HepG2 (cell line): ENCODE data around the gene SAMD8. TPM values are rescaled to one million over a fixed set of nuclear protein-coding genes. Genes with fewer than 3 reads are reported as not detected.

Experiments
- ATAC-seq: fragments of 200-7000 bp; cut with Tn5 transposase; 3 replicates; pipeline ENCODE4 v1.9.1; 2020; ENCODE audit warnings: mild to moderate bottlenecking, moderate library complexity
- BruUV-seq: library from RNA; stranded (reverse); fragments of 400-500 nt; replicated peaks from 2 replicates; lab custom pipeline; 2021; lab: Mats Ljungman, UMichigan
- CTCF ChIA-PET: fragments of 300-600 bp; formaldehyde crosslinking; extraction: SDS; loops from one replicate; lab custom pipeline; 2021; ENCODE audit warnings: low total read pairs, inconsistent platforms, low intra/inter-chr PET ratio; lab: Yijun Ruan, JAX
- POLR2A ChIA-PET: fragments of 350-600 bp; sonication (Branson Sonifier 250); formaldehyde crosslinking; loops from one replicate; lab custom pipeline; 2020; ENCODE audit warnings: antibody characterized with exemption, inconsistent platforms; lab: Yijun Ruan, JAX
- DNase-seq: peaks from one replicate; pipeline ENCODE4 v3.0.0-alpha.2; 2015; ENCODE audit warnings: low spot score
- FAIRE-seq: peaks from 3 replicates; lab custom pipeline; 2011; peaks lifted over from hg19 to GRCh38; lab: Jason Lieb, UNC
- H2AFZ ChIP-seq: one replicate; pipeline ENCODE4 v1.6.1; 2011; ENCODE audit warnings: low read length, inconsistent platforms
- H3K27ac ChIP-seq: fragments of 300-600 bp; 3 replicates; pipeline ENCODE4 v1.8.0; 2011; ENCODE audit warnings: mixed run types, mild to moderate bottlenecking, mixed read lengths, low read length, inconsistent platforms; ENCODE audit not compliant: insufficient read depth; ENCODE audit errors: extremely low read length
- H3K27me3 ChIP-seq, 2 experiments: fragments of 200-600 bp in 1 of 2; 2 replicates in 1 of 2; 3 replicates in 1 of 2; pipeline versions ENCODE4 v1.6.0 to v1.8.0; 2011; ENCODE audit warnings: low read length in 2 of 2, mild to moderate bottlenecking in 2 of 2, moderate library complexity in 2 of 2, inconsistent platforms in 1 of 2; ENCODE audit not compliant: insufficient read depth in 2 of 2, control insufficient read depth in 1 of 2
- H3K36me3 ChIP-seq, 2 experiments: fragments of 200-600 bp in 1 of 2; replicated peaks in 1 of 2; 2 replicates in 1 of 2; 3 replicates in 1 of 2; pipeline versions ENCODE4 v1.5.1 to v1.8.0; 2011; ENCODE audit warnings: low read length in 2 of 2, inconsistent platforms in 1 of 2; ENCODE audit not compliant: insufficient read depth in 2 of 2, control insufficient read depth in 1 of 2
- H3K4me1 ChIP-seq: 2 replicates; pipeline ENCODE4 v1.5.1; 2012; ENCODE audit warnings: low read length, inconsistent platforms; ENCODE audit not compliant: insufficient read depth
- H3K4me2 ChIP-seq: 2 replicates; pipeline ENCODE4 v1.6.0; 2011; ENCODE audit warnings: low read depth, low read length, inconsistent platforms
- H3K4me3 ChIP-seq, 3 experiments: fragments of 200-600 bp in 1 of 3; sonication (generic), shearing (Covaris generic) in 1 of 3; replicated peaks in 1 of 3; 2 replicates each; pipeline ENCODE4 v1.5.1; 2011 to 2016; ENCODE audit warnings: low read length in 3 of 3, inconsistent platforms in 2 of 3, low read depth in 2 of 3, mild to moderate bottlenecking in 2 of 3, control low read depth in 1 of 3, mixed read lengths in 1 of 3; ENCODE audit not compliant: insufficient read depth in 1 of 3
- H3K79me2 ChIP-seq: one replicate; pipeline ENCODE4 v1.6.1; 2011; ENCODE audit warnings: low read length, inconsistent platforms; ENCODE audit not compliant: insufficient read depth
- H3K9ac ChIP-seq: 2 replicates; pipeline ENCODE4 v1.6.0; 2011; ENCODE audit warnings: mild to moderate bottlenecking, low read depth, low read length, inconsistent platforms; ENCODE audit not compliant: insufficient read depth
- H3K9me3 ChIP-seq: 2 replicates; pipeline ENCODE4 v1.5.1; 2012; ENCODE audit warnings: mild to moderate bottlenecking, low read length
- H4K20me1 ChIP-seq: 2 replicates; pipeline ENCODE4 v1.6.0; 2011; ENCODE audit warnings: inconsistent platforms, mild to moderate bottlenecking, low read length, moderate library complexity; ENCODE audit not compliant: insufficient read depth
- CTCF ChIP-seq: sonication (generic); formaldehyde crosslinking; IDR thresholded peaks from 2 replicates; pipeline ENCODE4 v1.5.0; 2020; ENCODE audit warnings: mild to moderate bottlenecking, missing genetic modification reagents, moderate library complexity
- KDM5B ChIP-seq: sonication (generic); formaldehyde crosslinking; IDR thresholded peaks from 2 replicates; pipeline ENCODE4 v1.4.0; 2020; ENCODE audit warnings: missing genetic modification reagents, mild to moderate bottlenecking, borderline replicate concordance
- NFKB2 ChIP-seq: sonication (generic); formaldehyde crosslinking; IDR thresholded peaks from 2 replicates; pipeline ENCODE4 v1.4.0; 2020; ENCODE audit warnings: missing genetic modification reagents, borderline replicate concordance
- STAT5B ChIP-seq: sonication (generic); formaldehyde crosslinking; IDR thresholded peaks from 2 replicates; pipeline ENCODE4 v1.4.0; 2020; ENCODE audit warnings: missing genetic modification reagents
- ZC3H4 ChIP-seq: sonication (generic); formaldehyde crosslinking; IDR thresholded peaks from 2 replicates; pipeline ENCODE4 v1.4.0; 2020; ENCODE audit warnings: missing genetic modification reagents, borderline replicate concordance
- ZFY ChIP-seq: sonication (generic); formaldehyde crosslinking; IDR thresholded peaks from 2 replicates; pipeline ENCODE4 v1.4.0; 2020; ENCODE audit warnings: missing genetic modification reagents
- ZFYVE20 ChIP-seq: sonication (generic); formaldehyde crosslinking; IDR thresholded peaks from 2 replicates; pipeline ENCODE4 v1.8.0; 2023; ENCODE audit warnings: low read depth, mild to moderate bottlenecking, moderate library complexity, missing genetic modification reagents, borderline replicate concordance
- ZNF407 ChIP-seq: sonication (generic); formaldehyde crosslinking; IDR thresholded peaks from one replicate; pipeline ENCODE4 v1.5.1; 2020; ENCODE audit warnings: mild to moderate bottlenecking, missing genetic modification reagents; ENCODE audit errors: not compliant biosample characterization
- ZNF776 ChIP-seq: sonication (generic); formaldehyde crosslinking; IDR thresholded peaks from 2 replicates; pipeline ENCODE4 v1.4.0; 2020; ENCODE audit warnings: mild to moderate bottlenecking, missing genetic modification reagents
- WGBS: methylation state at CpG from one replicate; pipeline ENCODE4 v1.1.6; 2017; ENCODE audit warnings: low lambda C conversion rate; 5-methylcytosine and 5-hydroxymethylcytosine counted together
- in situ Hi-C: cut with HindIII; loops from 2 replicates; pipeline ENCODE4 v1.10.0; 2017; ENCODE audit warnings: low pct_unique_long_range_greater_than_20kb; ENCODE audit not compliant: extremely low pct_ligation_motif_present
- intact Hi-C: fragments of 100-400 bp; cut with micrococcal nuclease; formaldehyde crosslinking; loops from one replicate; pipeline ENCODE4 v1.10.0; 2022; ENCODE audit not compliant: unreplicated experiment
- polyA plus RNA-seq, 8 experiments: library from polyadenylated mRNA; depleted of rRNA in 3 of 8; stranded (reverse) in 7 of 8; unstranded in 1 of 8; fragments of >200 nt; fragmentation: Illumina TruSeq in 4 of 8; extraction: Trizol in 4 of 8; gene quantifications; 2 replicates each; pipeline versions ENCODE4 v1.2.1 to v1.2.3, GENCODE V29; 2011 to 2016; ENCODE audit warnings: low read depth in 4 of 8, missing spikeins in 1 of 8, mixed read lengths in 1 of 8; ENCODE audit not compliant: insufficient read depth in 1 of 8
- total RNA-seq, 5 experiments: library from RNA; depleted of rRNA; stranded (reverse); fragments of >200 nt; fragmentation: Illumina TruSeq; extraction: Trizol; gene quantifications; 2 replicates each; pipeline ENCODE4 v1.2.3, GENCODE V29; 2016; ENCODE audit warnings: low read depth in 1 of 5
- TF ChIP-seq, protein P1 (sequence below): sonication (generic); formaldehyde crosslinking; IDR thresholded peaks from 2 replicates; pipeline ENCODE4 v1.4.0; 2020; ENCODE audit warnings: mild to moderate bottlenecking, missing genetic modification reagents, borderline replicate concordance
- TF ChIP-seq, protein P2 (sequence below): sonication (generic); formaldehyde crosslinking; conservative IDR thresholded peaks from 2 replicates; pipeline ENCODE4 v1.5.0; 2020; ENCODE audit warnings: missing genetic modification reagents

SAMD8 gene
- total and polyA plus RNA-seq, 2 of the 13 experiments (the other 11 are each of a cell fraction or from before 2014, with no cell fraction given) = 10.4 to 13.2 TPM

DNA sequence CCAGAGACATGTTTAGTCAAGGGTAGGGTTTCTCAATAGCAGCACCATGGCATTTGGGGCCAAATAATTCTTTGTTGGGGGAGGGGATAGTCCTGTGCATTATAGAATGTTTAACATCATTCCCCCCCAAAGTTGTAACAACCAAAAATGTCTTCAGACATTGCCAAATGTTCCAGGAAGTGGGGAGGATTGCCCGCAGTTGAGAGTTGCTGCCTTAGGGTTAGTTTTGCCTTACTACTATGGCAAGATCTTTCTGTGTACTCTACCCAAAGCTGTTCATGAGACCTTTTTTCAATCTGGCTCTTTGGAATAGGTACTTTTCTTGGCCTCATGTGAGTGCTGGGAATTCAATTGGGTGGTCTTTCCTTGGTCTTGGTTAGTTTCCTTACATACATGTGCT lies 34.1 kb downstream of the SAMD8 start:
- CTCF ChIA-PET = no interaction called here
- ATAC-seq (no peak), FAIRE-seq (no peak), DNase-seq (no peak)
- H3K9me3 ChIP-seq = no peaks in the 10 kb centered on the region
- in situ Hi-C loops = no loop called here
- peaks cover 38% of the 10 kb centered on the region for H3K4me1 ChIP-seq
- no peak overlapping the region for H3K9ac ChIP-seq
- BruUV-seq = no TSS peak
- no peaks in the 10 kb centered on the region for H4K20me1 ChIP-seq
- H3K4me3 ChIP-seq = no peak overlapping the region
- H3K27ac ChIP-seq = no peak overlapping the region
- POLR2A ChIA-PET = no interaction called here
- H2AFZ ChIP-seq = no peak overlapping the region
- intact Hi-C loops = no loop called here
- H3K36me3 ChIP-seq = peaks cover 1 to 4% of the 10 kb centered on the region in 2 experiments; a peak in 3 of 5 replicates
- H3K27me3 ChIP-seq = no peaks in the 10 kb centered on the region
- WGBS = 91% methylated on average over 1 of the region's 1 CpG
- peaks cover 27% of the 10 kb centered on the region for H3K79me2 ChIP-seq
- no peak overlapping the region for H3K4me2 ChIP-seq
- no peak for TF ChIP-seq CTCF
- TF ChIP-seq, protein P1, sequence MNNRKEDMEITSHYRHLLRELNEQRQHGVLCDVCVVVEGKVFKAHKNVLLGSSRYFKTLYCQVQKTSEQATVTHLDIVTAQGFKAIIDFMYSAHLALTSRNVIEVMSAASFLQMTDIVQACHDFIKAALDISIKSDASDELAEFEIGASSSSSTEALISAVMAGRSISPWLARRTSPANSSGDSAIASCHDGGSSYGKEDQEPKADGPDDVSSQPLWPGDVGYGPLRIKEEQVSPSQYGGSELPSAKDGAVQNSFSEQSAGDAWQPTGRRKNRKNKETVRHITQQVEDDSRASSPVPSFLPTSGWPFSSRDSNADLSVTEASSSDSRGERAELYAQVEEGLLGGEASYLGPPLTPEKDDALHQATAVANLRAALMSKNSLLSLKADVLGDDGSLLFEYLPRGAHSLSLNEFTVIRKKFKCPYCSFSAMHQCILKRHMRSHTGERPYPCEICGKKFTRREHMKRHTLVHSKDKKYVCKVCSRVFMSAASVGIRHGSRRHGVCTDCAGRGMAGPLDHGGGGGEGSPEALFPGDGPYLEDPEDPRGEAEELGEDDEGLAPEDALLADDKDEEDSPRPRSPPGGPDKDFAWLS = no peak
- no peak for TF ChIP-seq NFKB2 (CRISPR knock-in tag)
- TF ChIP-seq ZFY (CRISPR knock-in tag) = no peak
- TF ChIP-seq ZNF776 (CRISPR knock-in tag) = no peak
- TF ChIP-seq ZFYVE20 (CRISPR knock-in tag) = no peak
- TF ChIP-seq KDM5B = no peak
- TF ChIP-seq, protein P2, sequence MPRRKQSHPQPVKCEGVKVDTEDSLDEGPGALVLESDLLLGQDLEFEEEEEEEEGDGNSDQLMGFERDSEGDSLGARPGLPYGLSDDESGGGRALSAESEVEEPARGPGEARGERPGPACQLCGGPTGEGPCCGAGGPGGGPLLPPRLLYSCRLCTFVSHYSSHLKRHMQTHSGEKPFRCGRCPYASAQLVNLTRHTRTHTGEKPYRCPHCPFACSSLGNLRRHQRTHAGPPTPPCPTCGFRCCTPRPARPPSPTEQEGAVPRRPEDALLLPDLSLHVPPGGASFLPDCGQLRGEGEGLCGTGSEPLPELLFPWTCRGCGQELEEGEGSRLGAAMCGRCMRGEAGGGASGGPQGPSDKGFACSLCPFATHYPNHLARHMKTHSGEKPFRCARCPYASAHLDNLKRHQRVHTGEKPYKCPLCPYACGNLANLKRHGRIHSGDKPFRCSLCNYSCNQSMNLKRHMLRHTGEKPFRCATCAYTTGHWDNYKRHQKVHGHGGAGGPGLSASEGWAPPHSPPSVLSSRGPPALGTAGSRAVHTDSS (CRISPR knock-in tag) = no peak
- no peak for TF ChIP-seq ZC3H4 (CRISPR knock-in tag)
- no peak for TF ChIP-seq ZNF407
- TF ChIP-seq STAT5B (CRISPR knock-in tag) = no peak
